Astrocyte of the spinal cord (primary cell): ENCODE data around the gene SMAD6.
A peak's percentile ranks its signal among the peaks of the same experiment; 100 is the strongest.

Experiments
- DNase-seq: peaks from one replicate; pipeline ENCODE4 v3.0.0; 2011; ENCODE audit warnings: low read depth, low spot score
- H3K4me3 ChIP-seq: 2 replicates; pipeline ENCODE4 v1.5.1; 2011; ENCODE audit warnings: low read depth, mild to moderate bottlenecking, low read length, moderate library complexity
- CTCF ChIP-seq: IDR thresholded peaks from 2 replicates; pipeline ENCODE4 v1.5.1; 2012; ENCODE audit warnings: low read depth, mild to moderate bottlenecking, low read length, inconsistent platforms
- in situ Hi-C: cut with HindIII; loops from 2 replicates; pipeline ENCODE4 v1.10.0; 2017; ENCODE audit warnings: low sequenced_read_pairs

Gene SMAD6

GRCh38 chr15:66715720-66716655 lies 14.0 kb downstream of the SMAD6 start:
- DNase-seq: no peak
- H3K4me3 ChIP-seq: no peak overlapping the region
- no peak for TF ChIP-seq CTCF
- in situ Hi-C loops: no loop called here

DNA sequence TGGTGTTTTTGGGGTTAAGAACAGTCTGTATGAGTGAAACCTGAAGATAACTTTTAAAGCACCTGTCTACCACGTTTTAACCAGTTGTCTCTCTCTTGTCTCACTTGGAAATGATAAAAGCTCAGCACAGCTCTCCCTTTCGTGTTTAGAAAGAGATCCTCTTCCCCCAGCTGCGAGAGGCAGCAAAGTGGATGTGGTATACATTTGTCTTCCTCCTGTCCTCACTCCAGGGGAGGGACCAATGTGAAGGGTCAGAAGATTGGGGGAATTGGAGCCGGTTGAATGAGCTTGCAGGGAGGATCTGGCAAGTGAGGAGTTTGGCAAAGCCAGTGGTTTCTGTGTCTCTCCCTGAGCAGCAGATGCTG lies 14.6 kb downstream of the SMAD6 start:
- no peak for TF ChIP-seq CTCF
- in situ Hi-C loops: no loop called here
- H3K4me3 ChIP-seq: no peak overlapping the region
- no peak for DNase-seq

DNA sequence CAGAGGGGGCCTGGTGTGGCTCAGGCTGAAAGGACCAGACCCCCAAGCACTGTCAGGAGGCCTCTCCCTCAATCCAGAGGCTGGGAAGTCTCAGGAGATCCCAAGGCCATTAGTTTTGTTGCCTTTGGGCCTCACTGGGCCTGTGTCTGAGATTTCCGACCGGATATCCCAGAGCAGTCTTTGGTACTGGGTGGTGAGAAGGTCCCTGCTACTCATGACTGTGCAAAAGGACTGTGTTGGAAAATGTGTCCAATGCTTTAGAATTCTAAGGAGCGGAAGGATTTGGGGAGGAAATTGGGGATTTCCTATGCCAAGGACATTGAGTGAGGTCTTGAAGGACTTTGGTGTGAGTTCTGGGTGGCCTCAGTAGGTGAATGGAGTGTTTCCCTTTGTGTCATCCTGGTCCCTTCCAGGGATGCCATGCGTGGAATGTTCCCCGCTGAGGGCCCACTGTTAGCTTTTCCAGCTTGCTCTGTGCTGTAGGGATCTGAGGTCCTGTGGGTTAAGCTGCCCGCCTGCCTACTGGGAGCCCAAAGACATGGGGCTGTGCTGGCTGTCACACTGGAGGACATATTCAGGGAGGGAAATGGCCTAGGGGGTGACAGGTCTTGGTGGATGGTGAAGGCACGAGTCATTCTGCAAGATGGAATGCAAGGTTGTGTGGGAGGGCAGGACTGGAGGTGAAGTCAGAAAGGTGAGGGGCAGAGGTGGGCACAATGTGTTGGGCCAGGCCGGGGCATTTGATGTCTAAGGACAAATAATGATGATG lies 16.4 kb downstream of the SMAD6 start:
- in situ Hi-C loops: no loop called here
- no peak for TF ChIP-seq CTCF
- DNase-seq: no peak

GRCh38 chr15:66719471-66719870 lies 17.4 kb downstream of the SMAD6 start:
- in situ Hi-C loops: no loop called here
- DNase-seq: no peak
- no peak overlapping the region for H3K4me3 ChIP-seq
- no peak for TF ChIP-seq CTCF

More for the DNA sequence above, 16.4 kb downstream of the SMAD6 start:
- no peak overlapping the region for H3K4me3 ChIP-seq

DNA sequence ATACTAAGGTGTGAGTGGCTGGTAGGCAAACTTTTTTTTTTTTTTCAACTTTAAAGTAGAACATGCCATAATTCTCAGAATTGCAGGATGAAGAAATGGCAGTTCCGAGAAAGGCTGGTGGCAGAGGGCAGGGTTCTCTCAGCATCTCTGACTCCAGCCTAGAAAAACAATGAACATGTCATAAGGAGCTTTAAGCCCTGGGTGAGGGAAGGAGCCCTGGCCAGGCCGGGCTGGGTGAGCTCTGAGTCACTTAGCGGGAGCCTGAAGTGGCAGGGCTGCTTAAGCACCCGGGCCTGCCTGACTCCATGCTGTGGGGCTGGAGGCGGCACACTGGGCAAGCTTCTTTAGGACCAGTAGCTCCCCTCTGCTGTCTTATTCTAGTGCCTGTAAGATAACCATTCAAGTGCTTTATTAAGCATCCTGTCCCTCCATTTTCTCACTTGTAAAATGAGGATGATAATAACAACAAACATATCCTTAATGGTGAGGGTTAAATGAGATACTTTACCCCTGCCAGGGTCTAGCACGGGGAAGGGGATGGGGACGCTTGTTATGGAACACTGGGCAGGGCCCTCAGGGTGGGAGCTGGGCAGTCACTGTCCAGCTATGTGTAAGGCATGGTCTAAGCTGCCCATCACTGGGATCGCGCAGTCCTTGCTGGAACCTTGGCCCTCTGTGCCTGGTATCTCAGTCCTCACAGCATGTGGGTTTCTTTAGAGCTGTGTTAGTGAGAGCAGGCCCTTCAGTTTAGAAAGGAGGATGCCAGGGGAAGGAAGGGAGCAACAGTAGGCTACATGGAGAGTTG lies 18.4 kb downstream of the SMAD6 start:
- in situ Hi-C loops: no loop called here
- DNase-seq: peak; percentile 84
- H3K4me3 ChIP-seq: no peak overlapping the region
- no peak for TF ChIP-seq CTCF

- in situ Hi-C loops: no loop called here
- no peak overlapping the region for H3K4me3 ChIP-seq
- no peak for TF ChIP-seq CTCF
- no peak for DNase-seq
Observed at GRCh38 chr15:66721020-66721419, 19.0 kb downstream of the SMAD6 start.
